ENCODE measurements around the gene HOOK2. TPM values are rescaled to one million over a fixed set of nuclear protein-coding genes. Genes with fewer than 3 reads are reported as not detected.
A peak's percentile ranks its signal among the peaks of the same experiment; 100 is the strongest.
"Not testable (repeated sequence)": the region's sequence is repeated elsewhere in the genome, so short reads cannot be mapped to it uniquely, and the experiment has no call there.

Gene HOOK2
- polyA plus RNA-seq, 6 donors from 2014 or later, result 1.1 to 7.1 (median 3.3) TPM

GRCh38 chr19:12799742-12800465 is 24.6 kb upstream of the HOOK2 start:
- ATAC-seq (ENCODE audit: low read depth in 2 of 2) (no peak), DNase-seq (no peak)
- Mint-ChIP-seq H3K4me1 (peaks cover 23 to 36% (median 28%) of the 10 kb centered on the region in 3 donors), H3K4me3 (peak overlapping the region; percentile 15 to 89 (median 66)), H3K9me3 (no peaks in the 10 kb centered on the region), H3K27ac (no peak overlapping the region), H3K27me3 (peaks cover 0 to 7% (median 0%) of the 10 kb centered on the region in 3 donors), H3K36me3 (no peaks in the 10 kb centered on the region)

GRCh38 chr19:12797607-12798006 is 22.3 kb upstream of the HOOK2 start:
- peak overlapping the region in 2 of 6 donors; percentile 59 to 82 for H3K27ac Mint-ChIP-seq
- ATAC-seq (ENCODE audit: low read depth in 2 of 2); H3K9me3 Mint-ChIP-seq; DNase-seq; H3K36me3 Mint-ChIP-seq; H3K27me3 Mint-ChIP-seq: not testable (repeated sequence)
- peak overlapping the region in 2 of 8 donors; percentile 61 to 65 for H3K4me3 Mint-ChIP-seq
- peaks cover 31 to 45% (median 40%) of the 10 kb centered on the region in 3 donors for H3K4me1 Mint-ChIP-seq

- Mint-ChIP-seq H3K9me3 (no peaks in the 10 kb centered on the region), H3K27ac (peak overlapping the region in 1 of 6 donors; percentile 82), H3K36me3 (no peaks in the 10 kb centered on the region), H3K4me3 (peak overlapping the region in 2 of 8 donors; percentile 61 to 65), H3K4me1 (peaks cover 26 to 42% (median 36%) of the 10 kb centered on the region in 3 donors), H3K27me3 (peaks cover 0 to 3% (median 2%) of the 10 kb centered on the region in 3 donors)
- no peak for ATAC-seq (ENCODE audit: low read depth in 2 of 2)
- no peak for DNase-seq
Observed at GRCh38 chr19:12797141-12797587, 21.8 kb upstream of the HOOK2 start.

- Mint-ChIP-seq H3K9me3 (no peaks in the 10 kb centered on the region), H3K36me3 (no peaks in the 10 kb centered on the region), H3K4me3 (peak overlapping the region; percentile 77 to 91 (median 84)), H3K27ac (peak overlapping the region in 5 of 6 donors; percentile 60 to 98 (median 96)), H3K4me1 (peaks cover 25 to 40% (median 33%) of the 10 kb centered on the region in 3 donors), H3K27me3 (peaks cover 0 to 3% (median 0%) of the 10 kb centered on the region in 3 donors)
- ATAC-seq (ENCODE audit: low read depth in 2 of 2), result no peak
- DNase-seq, result peak; percentile 73
Observed at GRCh38 chr19:12796146-12797071, 21.1 kb upstream of the HOOK2 start.

GRCh38 chr19:12794971-12795381 is 19.6 kb upstream of the HOOK2 start:
- Mint-ChIP-seq H3K27me3 (peaks cover 0 to 3% (median 0%) of the 10 kb centered on the region in 3 donors), H3K9me3 (no peaks in the 10 kb centered on the region), H3K4me1 (peaks cover 33 to 45% (median 33%) of the 10 kb centered on the region in 3 donors), H3K36me3 (no peaks in the 10 kb centered on the region), H3K4me3 (peak overlapping the region in 6 of 8 donors; percentile 80 to 89 (median 86)), H3K27ac (peak overlapping the region in 5 of 6 donors; percentile 98 to 100 (median 99))
- no peak for ATAC-seq (ENCODE audit: low read depth in 2 of 2)
- DNase-seq, result no peak

- DNase-seq (no peak), ATAC-seq (ENCODE audit: low read depth in 2 of 2) (no peak)
- Mint-ChIP-seq H3K4me1 (peaks cover 33 to 46% (median 33%) of the 10 kb centered on the region in 3 donors), H3K9me3 (no peaks in the 10 kb centered on the region), H3K27ac (peak overlapping the region in 5 of 6 donors; percentile 98 to 100 (median 99)), H3K27me3 (peaks cover 0 to 3% (median 0%) of the 10 kb centered on the region in 3 donors), H3K4me3 (peak overlapping the region; percentile 80 to 93 (median 86)), H3K36me3 (no peaks in the 10 kb centered on the region)
Observed at GRCh38 chr19:12794196-12794941, 19.0 kb upstream of the HOOK2 start.

GRCh38 chr19:12793290-12794195 is 18.2 kb upstream of the HOOK2 start:
- H3K27me3 Mint-ChIP-seq, result peaks cover 0 to 3% (median 0%) of the 10 kb centered on the region in 3 donors
- H3K4me1 Mint-ChIP-seq, result peaks cover 41 to 54% (median 41%) of the 10 kb centered on the region in 3 donors
- H3K4me3 Mint-ChIP-seq, result peak overlapping the region; percentile 80 to 98 (median 96)
- no peaks in the 10 kb centered on the region for H3K36me3 Mint-ChIP-seq
- H3K27ac Mint-ChIP-seq, result peak overlapping the region in 5 of 6 donors; percentile 99 to 100 (median 100)
- ATAC-seq (ENCODE audit: low read depth in 2 of 2) (peak; percentile 36 to 37), DNase-seq (peak; percentile 98)
- H3K9me3 Mint-ChIP-seq, result no peaks in the 10 kb centered on the region

GRCh38 chr19:12792853-12793289 is 17.5 kb upstream of the HOOK2 start:
- no peak for ATAC-seq (ENCODE audit: low read depth in 2 of 2)
- Mint-ChIP-seq H3K4me3 (peak overlapping the region; percentile 80 to 98 (median 96)), H3K4me1 (peaks cover 45 to 57% (median 48%) of the 10 kb centered on the region in 3 donors)

GRCh38 chr19:12792051-12792852 is 16.9 kb upstream of the HOOK2 start:
- Mint-ChIP-seq H3K27me3 (peaks cover 0 to 3% (median 0%) of the 10 kb centered on the region in 3 donors), H3K4me3 (peak overlapping the region; percentile 80 to 98 (median 96)), H3K4me1 (peaks cover 45 to 57% (median 53%) of the 10 kb centered on the region in 3 donors), H3K27ac (peak overlapping the region in 4 of 6 donors; percentile 99 to 100 (median 100)), H3K36me3 (no peaks in the 10 kb centered on the region), H3K9me3 (no peaks in the 10 kb centered on the region)
- DNase-seq, result peak; percentile 67
- ATAC-seq (ENCODE audit: low read depth in 2 of 2), result no peak

More at GRCh38 chr19:12792853-12793289, 17.5 kb upstream of the HOOK2 start:
- Mint-ChIP-seq H3K27ac (peak overlapping the region in 4 of 6 donors; percentile 99 to 100 (median 100)), H3K27me3 (peaks cover 0 to 3% (median 0%) of the 10 kb centered on the region in 3 donors), H3K36me3 (no peaks in the 10 kb centered on the region), H3K9me3 (no peaks in the 10 kb centered on the region)
- no peak for DNase-seq

GRCh38 chr19:12791345-12792050 is 16.1 kb upstream of the HOOK2 start, which contains the start of gene JUNB:
Gene JUNB, plus strand, starts transcription at chr19:12791486. Its CDS starts 286 bp downstream, at chr19:12791772.
- Mint-ChIP-seq H3K9me3 (no peaks in the 10 kb centered on the region), H3K36me3 (no peaks in the 10 kb centered on the region), H3K27me3 (peaks cover 0 to 3% (median 0%) of the 10 kb centered on the region in 3 donors), H3K27ac (peak within 1 kb of the TSS in 4 of 6 donors; percentile 100), H3K4me1 (peaks cover 43 to 53% (median 52%) of the 10 kb centered on the region in 3 donors), H3K4me3 (peak within 1 kb of the TSS; percentile 80 to 98 (median 96))
- DNase-seq (peak; percentile 99), ATAC-seq (ENCODE audit: low read depth in 2 of 2) (peak; percentile 20 to 26)

All from naive B cell (primary cell).